NCI-H1092 treated with DMSO at 0.1 percent for 48 hours (cell line): ENCODE results near the gene ZC2HC1B.

Experiments used
- DNase-seq: peaks from one replicate; lab custom pipeline; 2025; lab: John Stamatoyannopoulos, UW

The ZC2HC1B gene

GRCh38 chr6:143934331-143934730 is 70.1 kb downstream of the ZC2HC1B start:
- DNase-seq, result no peak

- no peak for DNase-seq
Observed at GRCh38 chr6:143934867-143935266, 70.6 kb downstream of the ZC2HC1B start.

- DNase-seq, result no peak
Observed at GRCh38 chr6:143936347-143936746, 72.1 kb downstream of the ZC2HC1B start.

- no peak for DNase-seq
Observed at GRCh38 chr6:143936778-143937667, 72.7 kb downstream of the ZC2HC1B start.

GRCh38 chr6:143937668-143937970 is 73.3 kb downstream of the ZC2HC1B start:
- DNase-seq, result no peak

GRCh38 chr6:143939364-143939763 is 75.1 kb downstream of the ZC2HC1B start:
- no peak for DNase-seq

GRCh38 chr6:143940011-143940597 is 75.8 kb downstream of the ZC2HC1B start:
- peak; percentile 1 for DNase-seq

- DNase-seq, result peak; percentile 16
Observed at GRCh38 chr6:143941852-143942627, 77.8 kb downstream of the ZC2HC1B start.

GRCh38 chr6:143948208-143948607 is 83.9 kb downstream of the ZC2HC1B start:
- no peak for DNase-seq

- no peak for DNase-seq
Observed at GRCh38 chr6:143949535-143949934, 85.3 kb downstream of the ZC2HC1B start.

- no peak for DNase-seq
Observed at GRCh38 chr6:143949962-143950361, 85.7 kb downstream of the ZC2HC1B start.

- no peak for DNase-seq
Observed at GRCh38 chr6:143950875-143951274, 86.6 kb downstream of the ZC2HC1B start.

- no peak for DNase-seq
Observed at GRCh38 chr6:143952060-143952778, 87.9 kb downstream of the ZC2HC1B start.

GRCh38 chr6:143952947-143953701 is 88.8 kb downstream of the ZC2HC1B start:
- no peak for DNase-seq

- DNase-seq, result no peak
Observed at GRCh38 chr6:143953922-143954321, 89.6 kb downstream of the ZC2HC1B start.

GRCh38 chr6:143955971-143956370 is 91.7 kb downstream of the ZC2HC1B start:
- no peak for DNase-seq

GRCh38 chr6:143957679-143958274 is 93.5 kb downstream of the ZC2HC1B start:
- DNase-seq, result no peak

- no peak for DNase-seq
Observed at GRCh38 chr6:143958839-143959399, 94.6 kb downstream of the ZC2HC1B start.

GRCh38 chr6:143959927-143960326 is 95.7 kb downstream of the ZC2HC1B start:
- no peak for DNase-seq

- no peak for DNase-seq
Observed at GRCh38 chr6:143961066-143961465, 96.8 kb downstream of the ZC2HC1B start.
